Fibroblast of pulmonary artery (primary cell): ENCODE data around the gene CTDP1.

Source experiments
- DNase-seq: peaks from one replicate; pipeline ENCODE4 v3.0.0-alpha.2; 2010; ENCODE audit warnings: low read depth
- H3K4me3 ChIP-seq: replicated peaks from 2 replicates; pipeline ENCODE4 v1.5.1; 2011; ENCODE audit warnings: low read depth, mild to moderate bottlenecking, control low read depth, low read length, moderate library complexity
- CTCF ChIP-seq: IDR thresholded peaks from 2 replicates; pipeline ENCODE4 v1.5.1; 2011; ENCODE audit warnings: mild to moderate bottlenecking, control low read depth, low read length, inconsistent platforms; ENCODE audit errors: missing control alignments

The CTDP1 gene

GRCh38 chr18:79640875-79641274 lies 38.7 kb upstream of the CTDP1 start:
- TF ChIP-seq CTCF = no peak
- DNase-seq = no peak
- no peak overlapping the region for H3K4me3 ChIP-seq

- H3K4me3 ChIP-seq = no peak overlapping the region
- TF ChIP-seq CTCF = no peak
- no peak for DNase-seq
These were observed 37.7 kb upstream of the CTDP1 start for GRCh38 chr18:79641722-79642497.

- H3K4me3 ChIP-seq = no peak overlapping the region
- TF ChIP-seq CTCF = no peak
- DNase-seq = peak; percentile 36
These were observed 37.0 kb upstream of the CTDP1 start for GRCh38 chr18:79642626-79643025.

- DNase-seq = no peak
- no peak overlapping the region for H3K4me3 ChIP-seq
- TF ChIP-seq CTCF = no peak
These were observed 36.3 kb upstream of the CTDP1 start for GRCh38 chr18:79643054-79643984.

- H3K4me3 ChIP-seq = no peak overlapping the region
- peak; percentile 96 for TF ChIP-seq CTCF
- peak; percentile 68 for DNase-seq
These were observed 35.5 kb upstream of the CTDP1 start for GRCh38 chr18:79644006-79644665.

- H3K4me3 ChIP-seq = no peak overlapping the region
- TF ChIP-seq CTCF = no peak
- peak; percentile 23 for DNase-seq
These were observed 34.9 kb upstream of the CTDP1 start for GRCh38 chr18:79644666-79645057.
